Smooth muscle cell of trachea (primary cell): ENCODE results near the gene PXMP4. TPM values are rescaled to one million over a fixed set of nuclear protein-coding genes. Genes with fewer than 3 reads are reported as not detected.

Experiments used
- total RNA-seq: library from RNA; depleted of rRNA; stranded (reverse); fragments of >200 nt; gene quantifications from 2 replicates; pipeline ENCODE4 v1.2.1, GENCODE V29; 2014

The PXMP4 gene
- total RNA-seq: 7.6 and 9.1 TPM in 2 replicates

GRCh38 chr20:33719989-33720709 lies at the start of gene PXMP4:
Gene PXMP4 (minus strand): TSS chr20:33720310. CDS start chr20:33720207, 103 bp downstream.

GRCh38 chr20:33731693-33732165 lies 11.6 kb upstream of the PXMP4 start, which contains the start of gene ZNF341:
Gene ZNF341 (plus strand): TSS chr20:33731996. CDS start chr20:33732022, 26 bp downstream.

GRCh38 chr20:33686100-33686983 lies 33.8 kb downstream of the PXMP4 start, which contains the start of gene E2F1:
Gene E2F1 (minus strand): TSS chr20:33686385. CDS start chr20:33686264, 121 bp downstream.

GRCh38 chr20:33674294-33675135 lies 45.6 kb downstream of the PXMP4 start, which contains the start of gene NECAB3:
Gene NECAB3 (minus strand): TSS chr20:33674428. CDS start chr20:33674352, 76 bp downstream.

GRCh38 chr20:33666293-33667244 lies 53.5 kb downstream of the PXMP4 start, which contains the start of gene ACTL10:
Gene ACTL10 (plus strand): TSS chr20:33666943. CDS start chr20:33667498, 555 bp downstream.

GRCh38 chr20:33662172-33662571 lies 57.9 kb downstream of the PXMP4 start, which contains the start of gene C20orf144:
Gene C20orf144 (plus strand): TSS chr20:33662327. CDS start chr20:33662346, 19 bp downstream.

Other genes with a start within 250 kb of the PXMP4 start
- gene CBFA2T2, start 230.2 kb downstream of the PXMP4 start, total RNA-seq: 7.1 and 8.9 TPM in 2 replicates
- under 0.01 and 0.44 TPM in 2 replicates for gene C20orf144, start 58.0 kb downstream of the PXMP4 start, total RNA-seq
- 3.0 and 3.3 TPM in 2 replicates for gene ACTL10, start 53.4 kb downstream of the PXMP4 start, total RNA-seq
- 29.5 and 42.2 TPM in 2 replicates for gene NECAB3, start 45.9 kb downstream of the PXMP4 start, total RNA-seq
- gene E2F1, start 33.9 kb downstream of the PXMP4 start, total RNA-seq: 1.8 and 4.5 TPM in 2 replicates
- 1.2 and 2.2 TPM in 2 replicates for gene ZNF341, start 11.7 kb upstream of the PXMP4 start, total RNA-seq
- 37.5 and 38.8 TPM in 2 replicates for gene CHMP4B, start 91.0 kb upstream of the PXMP4 start, total RNA-seq